ENCODE results near the gene MSMB.

- TF ChIP-seq CTCF (optimal IDR thresholded peaks at IDR 0.05 in 1 of 3, IDR thresholded peaks at IDR 0.05 in 1 of 3, conservative IDR thresholded peaks at IDR 0.05 in 1 of 3; ENCODE audit: extremely low read depth in 1 of 3, insufficient read depth in 2 of 3, low read length in 3 of 3): no peak
- TF ChIP-seq EZH2 (IDR thresholded peaks at IDR 0.05; ENCODE audit: low read length): no peak
Measured at GRCh38 chr10:46094931-46095750, 49.1 kb upstream of the MSMB start.
